SK-N-SH treated with all-trans-retinoic acid at 6 μM for 48 hours (cell line): Measurements from ENCODE around the gene LPP.
A peak's percentile ranks its signal among the peaks of the same experiment; 100 is the strongest.

Experiments
- ATAC-seq: fragments of 200-7000 bp; cut with Tn5 transposase; 3 replicates; pipeline ENCODE4 v1.9.1; 2020; ENCODE audit warnings: mild to moderate bottlenecking, moderate library complexity
- ARNTL ChIP-seq: fragments of 450-650 bp; formaldehyde crosslinking; IDR thresholded peaks from 2 replicates; pipeline ENCODE4 v1.5.0; 2020; ENCODE audit warnings: low read depth, mild to moderate bottlenecking, moderate library complexity, borderline replicate concordance
- BACH2 ChIP-seq: fragments of 250-450 bp; sonication (Bioruptor Pico); IDR thresholded peaks from 2 replicates; pipeline ENCODE4 v1.9.0; 2021; ENCODE audit warnings: mild to moderate bottlenecking, borderline replicate concordance
- CREB5 ChIP-seq: fragments of 250-450 bp; sonication (Bioruptor Pico); IDR thresholded peaks from 2 replicates; pipeline ENCODE4 v1.5.1; 2020; ENCODE audit warnings: low read depth, mild to moderate bottlenecking, moderate library complexity
- CSDC2 ChIP-seq: fragments of 250-450 bp; sonication (Bioruptor Pico); IDR thresholded peaks from 2 replicates; pipeline ENCODE4 v1.5.0; 2020; ENCODE audit warnings: mild to moderate bottlenecking, moderate library complexity
- CSRNP3 ChIP-seq: fragments of 250-450 bp; sonication (Bioruptor Pico); IDR thresholded peaks from 2 replicates; pipeline ENCODE4 v1.5.1; 2021; ENCODE audit warnings: mild to moderate bottlenecking, moderate library complexity
- GLIS3 ChIP-seq: fragments of 250-450 bp; sonication (Bioruptor Pico); IDR thresholded peaks from 2 replicates; pipeline ENCODE4 v1.5.0; 2020; ENCODE audit warnings: mild to moderate bottlenecking, moderate library complexity
- ISL1 ChIP-seq: fragments of 250-450 bp; sonication (Bioruptor Pico); IDR thresholded peaks from 2 replicates; pipeline ENCODE4 v2.1.2; 2022; ENCODE audit warnings: mild to moderate bottlenecking, moderate library complexity
- OSR1 ChIP-seq: fragments of 250-450 bp; sonication (Bioruptor Pico); IDR thresholded peaks from 2 replicates; pipeline ENCODE4 v1.8.0; 2022; ENCODE audit warnings: moderate library complexity, mild to moderate bottlenecking, inconsistent platforms
- PATZ1 ChIP-seq: fragments of 250-450 bp; sonication (Bioruptor Pico); IDR thresholded peaks from 2 replicates; pipeline ENCODE4 v1.8.0; 2020; ENCODE audit warnings: mild to moderate bottlenecking, moderate library complexity, borderline replicate concordance
- POU6F1 ChIP-seq: fragments of 250-450 bp; sonication (Bioruptor Pico); IDR thresholded peaks from 2 replicates; pipeline ENCODE4 v1.8.0; 2021; ENCODE audit warnings: low read depth, mild to moderate bottlenecking, moderate library complexity, borderline replicate concordance
- PPARA ChIP-seq: fragments of 250-450 bp; sonication (Bioruptor Pico); IDR thresholded peaks from 2 replicates; pipeline ENCODE4 v1.5.0; 2020; ENCODE audit warnings: mild to moderate bottlenecking, borderline replicate concordance
- RARB ChIP-seq: fragments of 250-450 bp; sonication (Bioruptor Pico); IDR thresholded peaks from 2 replicates; pipeline ENCODE4 v1.8.0; 2021; ENCODE audit warnings: mild to moderate bottlenecking, moderate library complexity
- SNAI2 ChIP-seq: fragments of 250-450 bp; sonication (Bioruptor Pico); IDR thresholded peaks from 2 replicates; pipeline ENCODE4 v1.5.0; 2020; ENCODE audit warnings: mild to moderate bottlenecking, moderate library complexity
- TCF4 ChIP-seq: fragments of 250-450 bp; sonication (Bioruptor Pico); IDR thresholded peaks from 2 replicates; pipeline ENCODE4 v1.8.0; 2021; ENCODE audit warnings: mild to moderate bottlenecking, moderate library complexity, borderline replicate concordance
- TOX ChIP-seq: fragments of 250-450 bp; sonication (Bioruptor Pico); IDR thresholded peaks from 2 replicates; pipeline ENCODE4 v1.8.0; 2021; ENCODE audit warnings: mild to moderate bottlenecking, moderate library complexity, borderline replicate concordance
- TSHZ2 ChIP-seq: fragments of 250-450 bp; sonication (Bioruptor Pico); IDR thresholded peaks from 2 replicates; pipeline ENCODE4 v1.5.0; 2020; ENCODE audit warnings: mild to moderate bottlenecking, moderate library complexity
- ZC3H10 ChIP-seq: fragments of 250-450 bp; sonication (Bioruptor Pico); IDR thresholded peaks from 2 replicates; pipeline ENCODE4 v1.5.1; 2021; ENCODE audit warnings: mild to moderate bottlenecking, moderate library complexity
- ZFP3 ChIP-seq: fragments of 250-450 bp; sonication (Bioruptor Pico); IDR thresholded peaks from 2 replicates; pipeline ENCODE4 v1.5.0; 2020; ENCODE audit warnings: mild to moderate bottlenecking, moderate library complexity
- ZFP30 ChIP-seq: fragments of 450-650 bp; formaldehyde crosslinking; IDR thresholded peaks from 2 replicates; pipeline ENCODE4 v1.5.0; 2022; ENCODE audit warnings: mild to moderate bottlenecking, moderate library complexity
- ZNF565 ChIP-seq: fragments of 450-650 bp; formaldehyde crosslinking; conservative IDR thresholded peaks from 2 replicates; pipeline ENCODE4 v1.5.0; 2020; ENCODE audit warnings: low read depth, mild to moderate bottlenecking, moderate library complexity
- ZNF70 ChIP-seq: fragments of 450-650 bp; formaldehyde crosslinking; IDR thresholded peaks from 2 replicates; pipeline ENCODE4 v1.5.0; 2020; ENCODE audit warnings: mild to moderate bottlenecking, moderate library complexity
- ZNF8 ChIP-seq: fragments of 450-650 bp; formaldehyde crosslinking; IDR thresholded peaks from 2 replicates; pipeline ENCODE4 v1.5.0; 2020; ENCODE audit warnings: mild to moderate bottlenecking, moderate library complexity

Gene LPP

GRCh38 chr3:188573291-188573940 lies 419.5 kb downstream of the LPP start:
- ATAC-seq: no peak
- no peak for TF ChIP-seq TCF4 (CRISPR knock-in tag)
- no peak for TF ChIP-seq ZNF70 (CRISPR knock-in tag)
- TF ChIP-seq SNAI2 (CRISPR knock-in tag): no peak
- TF ChIP-seq CSRNP3 (CRISPR knock-in tag): no peak
- TF ChIP-seq ISL1: no peak
- no peak for TF ChIP-seq ZNF565 (CRISPR knock-in tag)
- no peak for TF ChIP-seq ZNF8 (CRISPR knock-in tag)
- TF ChIP-seq TSHZ2 (CRISPR knock-in tag): no peak
- TF ChIP-seq, all 23 proteins: peak for 0

GRCh38 chr3:188573956-188574355 lies 420.0 kb downstream of the LPP start:
- peak; percentile 55 for ATAC-seq
- no peak for TF ChIP-seq ISL1

GRCh38 chr3:188574885-188575284 lies 420.9 kb downstream of the LPP start:
- TF ChIP-seq ZNF70 (CRISPR knock-in tag): no peak
- peak; percentile 67 for TF ChIP-seq ISL1
- TF ChIP-seq OSR1: no peak
- peak; percentile 85 for ATAC-seq

GRCh38 chr3:188575501-188575900 lies 421.5 kb downstream of the LPP start:
- ATAC-seq: peak; percentile 4; the same call in 1 of the 3 replicates
- TF ChIP-seq OSR1: no peak
- TF ChIP-seq POU6F1 (CRISPR knock-in tag): no peak
- no peak for TF ChIP-seq ZNF70 (CRISPR knock-in tag)
- no peak for TF ChIP-seq ARNTL (CRISPR knock-in tag)
- TF ChIP-seq ZNF8 (CRISPR knock-in tag): no peak
- TF ChIP-seq GLIS3 (CRISPR knock-in tag): no peak
- no peak for TF ChIP-seq RARB (CRISPR knock-in tag)
- no peak for TF ChIP-seq SNAI2 (CRISPR knock-in tag)
- TF ChIP-seq ZFP30: no peak
- no peak for TF ChIP-seq PPARA (CRISPR knock-in tag)
- no peak for TF ChIP-seq ZFP3
- no peak for TF ChIP-seq PATZ1
- TF ChIP-seq CSDC2 (CRISPR knock-in tag): no peak

GRCh38 chr3:188577539-188577938 lies 423.6 kb downstream of the LPP start:
- no peak for ATAC-seq
- no peak for TF ChIP-seq TOX
- no peak for TF ChIP-seq ZFP3
- TF ChIP-seq POU6F1 (CRISPR knock-in tag): no peak
- no peak for TF ChIP-seq CREB5
- TF ChIP-seq PPARA (CRISPR knock-in tag): no peak
- TF ChIP-seq BACH2 (CRISPR knock-in tag): no peak
- no peak for TF ChIP-seq TCF4 (CRISPR knock-in tag)
- no peak for TF ChIP-seq ZNF565 (CRISPR knock-in tag)
- TF ChIP-seq ISL1: no peak
- no peak for TF ChIP-seq ZNF70 (CRISPR knock-in tag)
- no peak for TF ChIP-seq ZC3H10 (CRISPR knock-in tag)
